AG09309 (cell line): ENCODE measurements around the gene AQR.
"Not testable (repeated sequence)": the region's sequence is repeated elsewhere in the genome, so short reads cannot be mapped to it uniquely, and the experiment has no call there.

Experiments used
- DNase-seq: peaks from one replicate; pipeline ENCODE4 v3.0.0-alpha.2; 2010; ENCODE audit warnings: low read depth
- H3K4me3 ChIP-seq: 2 replicates; pipeline ENCODE4 v1.5.1; 2011; ENCODE audit warnings: mild to moderate bottlenecking, low read depth, low read length, moderate library complexity; ENCODE audit not compliant: control insufficient read depth
- TF ChIP-seq, protein P1 (sequence below): IDR thresholded peaks from 2 replicates; pipeline ENCODE4 v1.5.1; 2011; ENCODE audit warnings: mild to moderate bottlenecking, low read depth, low read length, inconsistent platforms; ENCODE audit not compliant: insufficient read depth, control insufficient read depth; ENCODE audit errors: missing control alignments

AQR gene

DNA sequence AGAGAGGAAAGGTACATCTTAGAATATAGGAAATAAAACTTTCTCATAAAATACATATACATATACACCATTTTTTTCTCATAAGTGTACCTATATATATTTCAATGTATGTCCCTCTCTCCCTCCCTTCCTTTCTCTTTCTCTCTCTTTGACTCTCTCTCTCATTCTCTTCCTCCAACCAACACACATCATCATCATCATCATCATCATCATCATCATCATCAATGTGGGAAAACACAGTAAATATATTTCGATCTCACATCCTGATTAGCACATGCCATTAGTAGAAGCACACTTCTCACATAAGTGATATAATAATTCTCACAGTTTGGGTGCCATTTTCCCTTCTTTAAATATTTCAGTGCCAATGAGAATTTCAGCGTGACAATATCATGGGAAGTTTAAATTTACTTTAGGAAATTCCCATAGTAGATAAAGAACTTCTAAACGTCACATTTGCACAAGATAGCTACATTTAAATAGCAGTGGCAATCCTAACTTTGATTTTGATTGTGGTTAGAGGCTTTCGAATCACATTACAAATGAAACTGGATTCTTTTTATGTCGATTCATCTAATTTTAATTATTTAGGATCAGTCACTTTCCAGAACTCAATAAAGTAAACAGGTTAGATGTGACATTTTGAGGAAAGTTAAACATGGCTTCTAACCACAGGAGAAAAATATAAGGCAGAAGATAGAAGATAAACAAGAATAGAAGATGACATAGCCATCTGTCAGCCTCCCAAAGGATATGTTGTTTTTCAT, 141.2 kb downstream of the AQR start:
- H3K4me3 ChIP-seq = no peak overlapping the region
- TF ChIP-seq, protein P1, sequence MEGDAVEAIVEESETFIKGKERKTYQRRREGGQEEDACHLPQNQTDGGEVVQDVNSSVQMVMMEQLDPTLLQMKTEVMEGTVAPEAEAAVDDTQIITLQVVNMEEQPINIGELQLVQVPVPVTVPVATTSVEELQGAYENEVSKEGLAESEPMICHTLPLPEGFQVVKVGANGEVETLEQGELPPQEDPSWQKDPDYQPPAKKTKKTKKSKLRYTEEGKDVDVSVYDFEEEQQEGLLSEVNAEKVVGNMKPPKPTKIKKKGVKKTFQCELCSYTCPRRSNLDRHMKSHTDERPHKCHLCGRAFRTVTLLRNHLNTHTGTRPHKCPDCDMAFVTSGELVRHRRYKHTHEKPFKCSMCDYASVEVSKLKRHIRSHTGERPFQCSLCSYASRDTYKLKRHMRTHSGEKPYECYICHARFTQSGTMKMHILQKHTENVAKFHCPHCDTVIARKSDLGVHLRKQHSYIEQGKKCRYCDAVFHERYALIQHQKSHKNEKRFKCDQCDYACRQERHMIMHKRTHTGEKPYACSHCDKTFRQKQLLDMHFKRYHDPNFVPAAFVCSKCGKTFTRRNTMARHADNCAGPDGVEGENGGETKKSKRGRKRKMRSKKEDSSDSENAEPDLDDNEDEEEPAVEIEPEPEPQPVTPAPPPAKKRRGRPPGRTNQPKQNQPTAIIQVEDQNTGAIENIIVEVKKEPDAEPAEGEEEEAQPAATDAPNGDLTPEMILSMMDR = no peak
- DNase-seq = no peak

DNA sequence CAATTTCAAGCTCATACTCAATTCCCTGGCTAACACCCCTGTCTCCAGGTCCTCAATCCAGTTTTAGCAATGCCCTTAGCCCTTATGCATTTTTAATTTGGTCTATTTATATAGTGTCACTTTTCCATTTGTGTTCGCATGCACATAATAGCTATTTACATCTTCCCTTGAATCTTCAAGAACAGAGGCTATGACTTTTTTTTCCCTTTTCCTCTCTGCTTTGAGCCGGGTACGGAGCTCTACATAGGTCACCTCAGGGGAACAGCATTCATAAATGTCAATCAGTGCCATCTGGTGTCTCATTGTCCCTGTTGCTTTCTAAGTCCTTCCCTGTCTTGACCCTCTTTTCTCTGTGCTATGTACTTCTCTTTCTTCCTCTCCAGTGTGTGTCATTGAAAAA, 147.7 kb downstream of the AQR start:
- TF ChIP-seq, protein P1 = no peak
- H3K4me3 ChIP-seq = no peak overlapping the region
- no peak for DNase-seq

GRCh38 chr15:34820110-34820509, 149.4 kb downstream of the AQR start:
- H3K4me3 ChIP-seq = no peak overlapping the region
- TF ChIP-seq, protein P1 = no peak
- DNase-seq = no peak

DNA sequence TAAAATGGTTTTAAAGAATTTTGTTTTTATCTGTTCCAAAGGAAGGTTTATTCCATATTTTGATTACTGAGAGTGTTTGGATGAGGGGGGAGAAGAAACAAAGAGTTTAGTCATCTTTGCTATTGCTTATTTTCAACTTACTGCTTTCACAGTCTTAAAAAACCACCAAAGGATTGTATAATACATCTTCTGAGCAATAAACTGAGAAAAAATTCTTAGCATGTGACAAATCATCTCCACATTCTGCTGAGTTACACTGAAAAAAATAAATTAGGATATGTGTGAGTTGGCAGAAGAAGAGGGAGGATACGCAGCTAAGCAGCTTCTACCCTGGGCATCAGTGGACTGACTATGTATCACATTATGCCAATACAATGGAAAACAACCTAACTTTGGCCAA, 151.0 kb downstream of the AQR start:
- DNase-seq = peak; percentile 29
- TF ChIP-seq, protein P1 = no peak
- no peak overlapping the region for H3K4me3 ChIP-seq

DNA sequence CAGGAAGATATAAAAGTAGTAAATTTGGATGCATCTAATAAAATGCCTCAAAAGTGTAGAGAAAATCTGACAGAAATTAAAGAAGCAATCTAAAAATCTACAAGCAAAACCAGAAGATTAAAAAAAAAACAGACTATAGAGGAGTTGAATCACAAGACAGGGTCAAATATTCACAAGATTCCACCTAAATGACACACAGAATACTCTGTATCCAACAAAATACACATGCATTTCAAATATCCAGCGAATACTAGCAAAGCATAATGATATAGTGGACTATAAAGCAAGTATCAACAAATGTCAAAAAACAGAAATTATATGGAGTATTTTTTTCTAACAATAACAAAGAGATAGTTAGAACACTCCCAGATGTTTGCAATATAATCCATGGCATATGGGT, 153.7 kb downstream of the AQR start:
- H3K4me3 ChIP-seq = no peak overlapping the region
- TF ChIP-seq, protein P1 = no peak
- no peak for DNase-seq

DNA sequence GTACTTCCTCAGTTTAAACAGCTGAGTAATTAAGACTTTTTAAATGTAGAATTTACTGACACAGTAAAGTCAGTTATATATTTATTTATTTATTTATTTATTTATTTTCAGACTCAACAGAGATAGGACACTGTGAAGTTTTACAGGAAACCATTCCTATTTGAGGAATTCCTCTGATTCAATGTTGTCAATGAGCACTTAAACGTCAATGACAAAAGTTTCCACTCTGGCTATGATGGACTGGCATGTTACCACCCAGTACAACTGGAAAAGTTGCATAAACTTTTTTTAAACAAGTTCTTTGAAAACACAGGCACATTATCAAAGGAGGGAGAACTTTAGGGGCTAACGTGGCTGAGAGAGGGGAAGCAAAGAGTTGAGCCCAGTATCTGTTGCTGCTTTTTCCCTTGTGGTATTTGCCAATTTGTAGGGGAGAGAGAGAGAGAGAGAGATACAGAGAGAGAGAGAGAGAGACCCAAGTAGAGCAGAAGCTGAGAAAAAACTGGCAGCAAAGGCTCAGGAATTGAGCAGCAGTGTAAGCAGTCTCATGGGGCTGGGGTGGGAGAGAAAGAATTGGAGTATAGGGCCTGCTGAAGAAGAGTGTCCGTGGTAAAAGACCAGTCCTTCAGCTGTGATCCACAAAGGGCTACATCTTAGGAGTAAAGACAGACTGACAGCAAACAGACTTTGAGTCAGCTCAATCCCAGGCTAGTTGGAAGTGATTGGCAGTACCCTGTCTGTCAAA, 155.9 kb downstream of the AQR start:
- TF ChIP-seq, protein P1 = no peak
- no peak overlapping the region for H3K4me3 ChIP-seq
- no peak for DNase-seq

- H3K4me3 ChIP-seq, DNase-seq: not testable (repeated sequence)
These were observed 156.6 kb downstream of the AQR start for GRCh38 chr15:34812868-34813365.
